ENCODE data around the gene GNB1. TPM values are rescaled to one million over a fixed set of nuclear protein-coding genes. Genes with fewer than 3 reads are reported as not detected.

Gene GNB1
- total and polyA plus RNA-seq, 4 donors: 114 to 338 (median 191) TPM

GRCh38 chr1:1771096-1771495 lies 119.8 kb downstream of the GNB1 start:
- DNase-seq: no peak

DNA sequence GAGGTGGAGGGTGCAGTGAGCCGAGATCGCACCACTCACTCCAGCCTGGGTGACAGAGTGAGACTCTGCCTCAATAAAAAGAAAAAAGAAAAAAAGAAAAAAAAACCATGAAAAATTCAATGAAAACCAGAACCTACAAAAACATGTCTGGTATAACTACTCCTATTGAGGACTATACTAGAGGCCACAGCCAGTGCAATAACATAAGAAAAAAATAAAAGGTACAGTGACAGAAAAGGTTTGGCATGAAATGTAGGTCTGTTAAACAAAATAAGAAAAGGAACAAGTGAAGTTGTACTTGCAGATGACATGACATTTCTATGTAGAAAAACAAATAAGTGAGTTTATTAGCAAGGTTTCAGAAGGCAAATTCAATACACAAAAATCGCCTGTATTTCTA lies 120.8 kb downstream of the GNB1 start:
- Histone ChIP-seq H3K9ac (ENCODE audit: insufficient read depth in 1 of 2, low read length in 2 of 2) (no peak overlapping the region), H3K4me3 (no peak overlapping the region), H3K27me3 (ENCODE audit: control insufficient read depth in 3 of 3, insufficient read depth in 3 of 3, low read length in 2 of 3) (no peaks in the 10 kb centered on the region), H3K36me3 (ENCODE audit: control insufficient read depth in 4 of 4, insufficient read depth in 4 of 4, low read length in 4 of 4) (peaks cover 7 to 14% (median 11%) of the 10 kb centered on the region in 4 donors), H3K9me3 (ENCODE audit: control insufficient read depth in 4 of 4, insufficient read depth in 3 of 4, low read length in 3 of 4) (peaks cover 0 to 2% (median 0%) of the 10 kb centered on the region in 4 donors), H3K27ac (ENCODE audit: low read depth in 1 of 2, low read length in 1 of 2) (no peak overlapping the region), H3K4me1 (ENCODE audit: control insufficient read depth in 5 of 5, insufficient read depth in 5 of 5, low read length in 5 of 5) (peaks cover 0 to under 1% (median 0%) of the 10 kb centered on the region in 5 donors)
- WGBS, 2 donors: 94 to 98% methylated on average over 3 of the region's 3 CpGs
- no peak for TF ChIP-seq CTCF (IDR thresholded peaks at IDR 0.05; ENCODE audit: control extremely low read depth, extremely low read depth)
- DNase-seq (no peak), ATAC-seq (ENCODE audit: insufficient read depth, low FRiP score) (no peak)

More at GRCh38 chr1:1771096-1771495, 119.8 kb downstream of the GNB1 start:
- no peak for TF ChIP-seq CTCF (IDR thresholded peaks at IDR 0.05; ENCODE audit: control extremely low read depth, extremely low read depth)
- Histone ChIP-seq H3K4me1 (ENCODE audit: control insufficient read depth in 5 of 5, insufficient read depth in 5 of 5, low read length in 5 of 5) (peaks cover 0 to 8% (median 5%) of the 10 kb centered on the region in 5 donors), H3K27ac (ENCODE audit: low read depth in 1 of 2, low read length in 1 of 2) (no peak overlapping the region), H3K4me3 (no peak overlapping the region), H3K9ac (ENCODE audit: insufficient read depth in 1 of 2, low read length in 2 of 2) (no peak overlapping the region), H3K27me3 (ENCODE audit: control insufficient read depth in 3 of 3, insufficient read depth in 3 of 3, low read length in 2 of 3) (no peaks in the 10 kb centered on the region), H3K9me3 (ENCODE audit: control insufficient read depth in 4 of 4, insufficient read depth in 3 of 4, low read length in 3 of 4) (peaks cover 0 to 2% (median 0%) of the 10 kb centered on the region in 4 donors), H3K36me3 (ENCODE audit: control insufficient read depth in 4 of 4, insufficient read depth in 4 of 4, low read length in 4 of 4) (peaks cover 4 to 14% (median 11%) of the 10 kb centered on the region in 4 donors)
- ATAC-seq (ENCODE audit: insufficient read depth, low FRiP score): no peak
- 98 to 99% methylated on average over 3 of the region's 3 CpGs for WGBS, 2 donors

DNA sequence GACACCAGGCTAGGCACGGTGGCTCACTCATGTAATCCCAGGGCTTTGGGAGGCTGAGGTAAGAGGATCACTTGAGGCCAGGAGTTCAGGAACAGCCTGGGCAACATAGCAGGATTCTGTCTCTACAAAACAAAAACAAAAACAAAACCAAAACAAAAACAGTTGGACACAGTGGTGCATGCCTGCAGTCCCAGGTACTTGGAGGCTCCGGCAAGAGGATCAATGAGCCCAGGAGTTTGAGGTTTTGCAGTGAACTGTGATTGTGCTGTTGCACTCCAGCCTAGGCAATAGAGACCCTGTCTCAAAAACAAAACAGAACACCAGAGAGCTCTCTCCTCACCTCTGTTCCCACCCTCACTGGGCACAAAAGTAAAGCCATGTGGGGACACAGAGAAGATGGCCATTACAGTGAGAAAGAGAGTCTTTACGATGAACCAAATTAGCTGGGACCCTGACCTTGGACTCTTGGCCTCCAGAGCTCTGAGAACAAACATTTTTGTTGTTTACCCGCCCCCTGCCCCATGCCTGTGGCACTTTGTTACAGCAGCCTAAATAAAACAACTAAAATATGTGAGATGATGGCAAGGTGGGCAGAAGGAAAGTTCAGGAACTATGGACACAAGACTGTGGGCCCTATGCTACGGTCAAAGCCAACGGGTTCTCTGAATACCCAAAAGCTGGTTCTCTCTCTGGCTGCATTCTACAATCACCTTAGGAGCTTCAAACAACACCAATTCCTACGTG lies 122.5 kb downstream of the GNB1 start:
- 97 to 98% methylated on average over 7 of the region's 7 CpGs for WGBS, 2 donors
- no peak for DNase-seq
- no peaks in the 10 kb centered on the region for H3K27me3 ChIP-seq (ENCODE audit: control insufficient read depth in 3 of 3, insufficient read depth in 3 of 3, low read length in 2 of 3)
- peaks cover 0 to 5% (median 0%) of the 10 kb centered on the region in 5 donors for H3K4me1 ChIP-seq (ENCODE audit: control insufficient read depth in 5 of 5, insufficient read depth in 5 of 5, low read length in 5 of 5)
- peaks cover 14 to 19% (median 17%) of the 10 kb centered on the region in 4 donors for H3K36me3 ChIP-seq (ENCODE audit: control insufficient read depth in 4 of 4, insufficient read depth in 4 of 4, low read length in 4 of 4)
- no peak overlapping the region for H3K27ac ChIP-seq (ENCODE audit: low read depth in 1 of 2, low read length in 1 of 2)
- ATAC-seq (ENCODE audit: insufficient read depth, low FRiP score): no peak
- no peak overlapping the region for H3K9ac ChIP-seq (ENCODE audit: insufficient read depth in 1 of 2, low read length in 2 of 2)
- H3K9me3 ChIP-seq (ENCODE audit: control insufficient read depth in 4 of 4, insufficient read depth in 3 of 4, low read length in 3 of 4): peaks cover 0 to 2% (median 0%) of the 10 kb centered on the region in 4 donors
- no peak for TF ChIP-seq CTCF (IDR thresholded peaks at IDR 0.05; ENCODE audit: control extremely low read depth, extremely low read depth)
- no peak overlapping the region for H3K4me3 ChIP-seq

All from lung (tissue), 12 donors.